ENCODE results near the gene ITGB2.

The ITGB2 gene

GRCh38 chr21:44946254-44947041 is 25.7 kb upstream of the ITGB2 start:
- H2AFZ ChIP-seq: no peak overlapping the region

GRCh38 chr21:44944596-44944995 is 23.9 kb upstream of the ITGB2 start:
- H2AFZ ChIP-seq: no peak overlapping the region
- H3K9ac ChIP-seq: no peak overlapping the region
- H3K27me3 ChIP-seq (ENCODE audit: control insufficient read depth, insufficient read depth, low read length): no peaks in the 10 kb centered on the region
- H3K79me2 ChIP-seq: peaks cover 3% of the 10 kb centered on the region
- H3K9me3 ChIP-seq (ENCODE audit: control insufficient read depth, low read length): no peaks in the 10 kb centered on the region
- no peak overlapping the region for H3K4me2 ChIP-seq (ENCODE audit: low read length)
- no peak overlapping the region for H3K27ac ChIP-seq
- H3K36me3 ChIP-seq (ENCODE audit: control insufficient read depth, insufficient read depth, low read length): no peaks in the 10 kb centered on the region
- no peak for TF ChIP-seq CTCF (IDR thresholded peaks at IDR 0.05)
- H3K4me1 ChIP-seq: no peaks in the 10 kb centered on the region
- no peak overlapping the region for H3K4me3 ChIP-seq (ENCODE audit: low read depth, low read length)

More at GRCh38 chr21:44946254-44947041, 25.7 kb upstream of the ITGB2 start:
- Histone ChIP-seq H3K4me1 (no peaks in the 10 kb centered on the region), H3K9ac (no peak overlapping the region), H3K79me2 (peaks cover 4% of the 10 kb centered on the region), H3K9me3 (ENCODE audit: control insufficient read depth, low read length) (no peaks in the 10 kb centered on the region), H3K27me3 (ENCODE audit: control insufficient read depth, insufficient read depth, low read length) (no peaks in the 10 kb centered on the region), H3K4me3 (ENCODE audit: low read depth, low read length) (no peak overlapping the region), H3K4me2 (ENCODE audit: low read length) (no peak overlapping the region), H3K27ac (no peak overlapping the region), H3K36me3 (ENCODE audit: control insufficient read depth, insufficient read depth, low read length) (no peaks in the 10 kb centered on the region)
- no peak for TF ChIP-seq CTCF (IDR thresholded peaks at IDR 0.05)

GRCh38 chr21:44943686-44944550 is 23.2 kb upstream of the ITGB2 start:
- no peak overlapping the region for H2AFZ ChIP-seq
- H3K36me3 ChIP-seq (ENCODE audit: control insufficient read depth, insufficient read depth, low read length): no peaks in the 10 kb centered on the region
- peaks cover 3% of the 10 kb centered on the region for H3K79me2 ChIP-seq
- H3K9me3 ChIP-seq (ENCODE audit: control insufficient read depth, low read length): no peaks in the 10 kb centered on the region
- H3K4me3 ChIP-seq (ENCODE audit: low read depth, low read length): no peak overlapping the region
- H3K4me2 ChIP-seq (ENCODE audit: low read length): no peak overlapping the region
- H3K27ac ChIP-seq: no peak overlapping the region
- no peak overlapping the region for H3K9ac ChIP-seq
- H3K27me3 ChIP-seq (ENCODE audit: control insufficient read depth, insufficient read depth, low read length): no peaks in the 10 kb centered on the region
- H3K4me1 ChIP-seq: no peaks in the 10 kb centered on the region
- TF ChIP-seq CTCF (IDR thresholded peaks at IDR 0.05): no peak

GRCh38 chr21:44943005-44943685 is 22.4 kb upstream of the ITGB2 start:
- Histone ChIP-seq H3K9ac (no peak overlapping the region), H3K4me2 (ENCODE audit: low read length) (no peak overlapping the region), H3K4me3 (ENCODE audit: low read depth, low read length) (no peak overlapping the region), H3K27me3 (ENCODE audit: control insufficient read depth, insufficient read depth, low read length) (no peaks in the 10 kb centered on the region), H3K79me2 (peaks cover 3% of the 10 kb centered on the region), H3K36me3 (ENCODE audit: control insufficient read depth, insufficient read depth, low read length) (no peaks in the 10 kb centered on the region), H3K4me1 (no peaks in the 10 kb centered on the region), H3K27ac (no peak overlapping the region), H3K9me3 (ENCODE audit: control insufficient read depth, low read length) (no peaks in the 10 kb centered on the region), H2AFZ (no peak overlapping the region)
- TF ChIP-seq CTCF (IDR thresholded peaks at IDR 0.05): no peak
